Left renal pelvis (tissue), 4 donors: ENCODE data around the gene ZBTB47. TPM values are rescaled to one million over a fixed set of nuclear protein-coding genes. Genes with fewer than 3 reads are reported as not detected.

ENCODE experiments used
- DNase-seq, 4 donors: peaks; one replicate each; pipeline ENCODE4 v3.0.0-alpha.2; 2013; ENCODE audit warnings: low read depth in 4 of 4, low spot score in 3 of 4
- polyA plus RNA-seq, 4 donors: library from polyadenylated mRNA; unstranded; fragments of 120-200 nt; gene quantifications; one replicate each; pipeline ENCODE4 v1.2.1, GENCODE V29; 2013; ENCODE audit not compliant: insufficient read length in 4 of 4

ZBTB47 gene
- polyA plus RNA-seq, 4 donors, result 13.5 to 34.0 (median 15.4) TPM

DNA sequence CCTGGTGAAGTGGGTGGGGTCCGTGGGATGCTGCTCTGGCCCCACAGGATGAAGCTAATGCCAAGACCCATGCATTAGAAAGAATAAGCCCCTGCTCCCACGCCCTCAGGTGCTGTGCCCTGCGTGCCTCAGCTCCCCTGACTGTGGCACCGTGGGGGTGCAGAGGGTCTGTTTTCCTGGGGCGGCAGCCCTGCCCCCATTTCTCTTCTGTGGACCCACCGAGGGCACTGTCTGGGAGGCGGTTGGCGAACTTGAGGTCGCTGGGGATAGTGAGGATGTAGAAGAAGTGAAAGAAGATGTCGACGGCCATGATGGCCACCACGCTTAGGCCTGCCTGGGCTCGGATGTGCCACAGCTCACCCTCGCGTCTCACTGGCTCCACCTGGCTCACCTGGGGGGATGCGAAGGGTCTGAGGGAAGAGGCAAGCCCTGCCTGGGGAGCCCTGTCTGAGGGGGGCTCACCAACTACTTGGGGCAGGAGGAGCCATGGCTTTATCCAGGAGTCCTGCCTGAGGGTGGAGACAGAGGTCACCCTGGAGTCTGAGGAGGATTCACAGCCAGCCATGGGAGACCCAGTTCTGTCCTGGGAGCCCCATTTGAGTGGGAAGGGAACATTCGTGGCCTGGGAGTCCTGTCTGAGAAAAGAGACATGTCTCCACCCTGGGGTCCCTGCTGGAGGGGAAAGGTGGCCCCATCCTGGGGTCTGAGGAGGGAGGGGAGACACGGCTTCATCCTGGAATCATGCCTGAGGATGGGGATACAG lies 44.0 kb downstream of the ZBTB47 start:
- no peak for DNase-seq

DNA sequence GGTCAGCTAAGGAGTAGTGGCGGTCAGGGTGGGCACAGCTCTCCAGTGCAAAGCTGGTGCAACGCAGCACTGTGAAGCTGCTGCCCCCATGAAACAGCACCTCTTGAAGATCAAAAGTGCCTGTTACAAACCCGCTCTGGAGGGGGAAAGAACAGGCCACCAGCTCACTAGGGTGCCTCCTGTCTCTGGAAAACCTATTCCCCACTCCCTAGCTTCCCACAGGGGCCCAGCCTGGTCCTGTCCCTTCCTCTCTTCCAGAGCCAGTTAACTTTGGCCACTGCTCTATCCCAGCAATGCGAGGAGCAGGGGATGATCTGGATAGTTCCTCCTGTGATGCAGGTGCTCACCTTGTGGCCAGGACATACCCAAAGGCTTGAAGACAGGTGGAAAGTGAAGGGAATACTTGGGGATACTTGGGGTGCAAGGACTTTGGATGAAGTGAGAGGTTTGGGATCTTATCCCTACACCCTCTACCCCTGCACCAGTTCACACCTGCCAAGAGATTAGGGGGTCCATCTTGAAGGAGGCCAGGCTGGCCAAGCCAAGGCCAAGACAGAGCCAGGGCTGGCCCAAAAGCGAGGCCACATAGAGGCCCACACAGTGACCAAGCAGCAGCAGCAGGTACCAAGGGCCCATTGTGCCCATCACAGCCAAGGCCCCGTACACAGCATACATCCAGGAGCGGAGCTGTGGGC lies 44.9 kb downstream of the ZBTB47 start:
- no peak for DNase-seq

DNA sequence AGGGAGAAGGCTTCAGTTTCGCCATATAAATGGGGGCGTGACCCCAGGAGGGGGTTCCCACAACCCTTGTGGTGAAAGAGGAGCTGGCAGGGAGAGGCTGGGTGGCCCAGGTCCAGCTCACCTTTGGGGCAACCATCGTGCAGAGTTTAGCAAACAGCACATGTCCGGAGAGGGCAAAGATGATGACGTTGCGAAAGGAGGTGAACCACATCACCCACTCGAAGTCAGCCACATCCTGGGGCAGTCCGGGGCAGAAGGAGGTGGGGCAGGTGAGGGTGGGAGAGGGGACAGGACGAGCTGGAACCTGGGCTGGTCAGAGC lies 45.4 kb downstream of the ZBTB47 start:
- no peak for DNase-seq

DNA sequence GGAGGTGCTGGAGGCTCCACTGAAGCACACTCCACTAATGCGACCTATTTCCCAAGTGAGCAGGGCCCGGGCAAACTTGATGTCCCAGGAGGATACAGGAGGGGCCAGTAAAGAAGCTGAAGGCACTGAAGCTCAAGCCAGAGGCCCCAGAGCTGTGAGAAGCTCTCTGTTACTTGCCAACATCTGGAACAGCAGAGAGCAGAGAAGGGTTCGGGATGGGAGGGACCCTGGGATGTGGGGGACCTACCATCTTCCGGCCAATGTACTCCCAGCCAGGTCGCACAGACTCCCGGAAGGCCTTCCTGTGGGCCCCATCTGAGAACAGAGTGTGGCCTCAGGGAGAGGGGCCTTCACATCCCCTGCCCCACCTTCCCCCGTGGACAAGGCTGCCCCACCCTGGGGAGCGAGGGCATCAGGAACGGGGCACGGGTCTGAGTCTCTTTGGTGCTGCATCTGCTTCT lies 46.0 kb downstream of the ZBTB47 start:
- DNase-seq, result no peak

DNA sequence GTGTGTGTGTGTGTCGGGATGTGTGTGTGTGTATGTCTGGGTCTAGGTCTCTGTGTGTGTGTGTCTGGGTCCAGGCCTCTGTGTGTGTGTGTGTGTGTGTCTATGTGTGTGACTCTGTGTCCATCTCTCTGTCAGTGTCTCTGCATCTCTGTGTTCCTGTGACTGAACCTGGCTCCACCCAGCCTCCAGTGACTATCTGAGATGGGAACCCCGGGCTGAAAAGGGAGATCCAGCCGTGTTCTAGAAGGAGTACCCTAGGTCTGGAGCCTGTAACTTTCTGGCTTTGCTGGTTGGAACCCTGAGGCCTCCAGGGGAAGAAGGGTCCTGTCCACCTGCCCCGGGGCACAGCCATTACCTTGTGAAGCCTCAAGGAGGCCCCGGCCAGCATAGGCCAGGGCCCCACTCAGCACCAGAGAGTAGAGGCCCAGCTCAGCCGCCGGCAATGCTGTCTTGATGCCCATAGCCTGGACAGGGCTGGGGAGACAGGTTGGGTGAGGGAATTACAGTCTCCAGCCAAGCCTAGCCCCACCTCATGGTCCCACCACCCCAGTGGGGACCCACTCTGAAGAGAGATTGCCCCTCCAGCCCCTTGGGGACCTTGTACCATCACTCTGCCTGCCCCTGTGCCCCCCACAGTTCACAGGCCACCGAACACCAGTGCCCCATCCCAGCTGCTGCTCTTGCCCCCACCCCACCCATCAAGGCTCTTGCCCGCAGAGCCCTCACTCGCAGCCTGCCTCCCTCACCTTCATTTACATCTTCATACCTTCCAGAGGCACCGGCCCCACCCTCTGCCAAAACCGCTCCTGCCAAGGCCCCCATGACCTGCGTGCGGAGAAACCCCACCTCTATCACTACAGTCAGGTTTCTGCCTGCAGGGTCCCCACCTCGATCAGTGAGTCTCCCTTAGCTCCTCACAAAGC lies 47.1 kb downstream of the ZBTB47 start:
- DNase-seq, result no peak

DNA sequence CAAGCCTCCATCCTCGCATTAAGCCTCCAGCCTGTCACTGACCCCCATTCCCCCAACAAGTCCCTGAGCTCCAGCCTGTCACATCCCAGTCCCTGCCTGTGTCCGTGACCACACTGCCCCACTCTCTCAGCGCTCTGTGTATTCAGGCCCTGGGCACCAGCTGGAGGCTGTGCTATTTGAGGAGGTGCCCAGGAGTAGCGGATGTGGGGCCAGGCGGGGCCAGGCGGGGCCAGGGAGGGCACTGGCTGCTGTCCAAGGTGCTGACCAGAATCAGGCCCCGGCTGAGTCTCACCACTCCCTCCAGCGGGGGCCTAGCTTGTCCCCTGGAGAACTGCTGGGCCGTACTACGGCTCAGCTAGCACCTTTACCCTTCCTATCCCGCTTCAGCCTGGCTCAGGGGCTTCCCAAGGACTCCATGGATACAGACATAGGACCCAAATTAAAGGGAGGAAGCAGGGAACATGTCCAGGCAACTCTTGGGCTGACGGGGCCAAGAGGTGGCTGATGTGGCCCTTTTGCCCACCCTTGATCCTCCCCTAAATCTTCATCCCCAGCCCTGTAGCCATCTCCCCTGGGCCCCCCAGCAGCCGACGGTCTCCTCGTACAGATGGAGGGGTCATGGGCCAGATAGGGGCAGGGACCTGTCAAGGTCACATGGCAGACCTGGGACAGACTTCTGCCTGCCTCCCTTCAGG lies 48.0 kb downstream of the ZBTB47 start:
- peak in 3 of 4 donors; percentile 45 to 60 (median 46) for DNase-seq

DNA sequence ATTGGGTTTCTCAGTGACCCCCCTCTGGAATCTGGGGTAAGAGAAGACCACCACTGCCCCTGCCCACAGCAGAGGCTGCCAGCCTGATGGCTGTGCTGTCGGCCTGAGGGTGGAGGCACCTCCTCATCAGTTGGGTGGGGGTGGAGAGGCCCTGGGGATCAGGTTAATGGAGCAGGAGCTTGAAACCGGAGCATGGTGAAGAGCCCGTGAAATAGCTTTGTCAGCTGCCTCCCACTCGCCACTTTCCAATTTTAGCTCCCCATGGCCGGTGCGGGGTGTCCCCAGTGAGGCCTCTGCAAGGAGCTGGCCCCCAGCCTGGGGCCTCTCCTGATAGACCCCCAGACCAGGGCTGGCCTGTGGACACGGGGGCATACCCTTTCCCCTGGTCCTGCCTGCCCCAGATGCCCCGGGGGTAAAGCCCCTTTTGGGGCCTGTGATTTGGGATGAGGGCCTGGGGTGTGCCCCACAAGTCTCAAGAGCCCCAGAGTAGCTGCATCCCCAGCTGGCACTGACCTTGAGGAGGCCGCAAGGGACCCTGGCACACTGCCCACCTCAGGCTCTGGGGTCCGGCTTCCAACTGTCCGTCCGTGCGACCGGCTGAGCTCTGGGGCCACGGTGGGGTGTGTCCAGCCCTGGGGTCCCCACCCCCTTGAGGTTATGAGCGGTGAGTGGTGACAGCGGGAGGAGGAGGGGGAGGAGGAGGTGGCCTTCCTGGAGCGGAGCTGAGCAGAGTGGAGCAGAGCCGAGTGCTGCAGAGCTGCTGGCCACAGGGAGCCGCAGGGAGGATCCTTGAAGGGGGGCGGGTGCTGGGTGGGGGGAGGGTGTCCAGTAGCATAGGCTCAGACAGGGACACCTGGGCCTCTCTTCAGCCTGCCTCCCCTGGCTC lies 48.8 kb downstream of the ZBTB47 start, which contains the start of gene HHATL:
Gene HHATL (minus strand): TSS at position 733 of the 886 bp plus-strand sequence. CDS start 1,972 bp downstream, outside the sequence.
- no peak for DNase-seq

DNA sequence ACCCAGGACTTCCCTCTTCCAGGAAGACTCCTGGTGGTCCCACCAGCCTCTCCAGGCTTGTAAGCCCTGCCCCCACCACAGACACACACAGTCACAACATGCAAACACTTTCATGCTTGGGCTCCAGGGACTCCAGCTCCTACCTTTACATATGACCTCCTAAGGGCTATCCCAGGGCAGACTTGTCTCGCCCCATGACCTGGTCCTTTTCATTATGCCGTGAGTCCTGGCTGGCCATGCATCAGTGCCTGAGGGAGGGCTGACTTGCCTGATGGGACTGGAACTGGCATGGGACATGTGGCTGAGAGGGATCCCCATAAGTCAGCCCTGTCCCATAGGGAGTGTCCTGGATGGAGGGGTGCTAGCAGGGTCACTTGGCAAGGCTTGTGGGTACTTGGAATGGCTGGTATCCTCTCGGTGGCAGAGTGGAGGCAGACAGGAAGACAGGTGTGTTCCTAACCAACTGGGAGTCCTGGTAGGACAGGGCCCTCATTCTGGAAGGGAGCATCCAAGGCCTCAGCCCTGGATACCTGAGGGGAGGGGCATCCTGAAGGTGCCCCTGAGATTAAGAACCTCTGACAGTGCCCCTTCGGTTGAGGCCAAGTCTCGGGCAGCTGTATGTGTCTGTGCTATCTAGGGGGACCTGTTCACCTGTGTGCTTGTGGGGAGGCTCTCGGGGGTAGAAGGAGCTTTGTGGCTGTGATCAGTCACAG lies 49.6 kb downstream of the ZBTB47 start:
- no peak for DNase-seq

DNA sequence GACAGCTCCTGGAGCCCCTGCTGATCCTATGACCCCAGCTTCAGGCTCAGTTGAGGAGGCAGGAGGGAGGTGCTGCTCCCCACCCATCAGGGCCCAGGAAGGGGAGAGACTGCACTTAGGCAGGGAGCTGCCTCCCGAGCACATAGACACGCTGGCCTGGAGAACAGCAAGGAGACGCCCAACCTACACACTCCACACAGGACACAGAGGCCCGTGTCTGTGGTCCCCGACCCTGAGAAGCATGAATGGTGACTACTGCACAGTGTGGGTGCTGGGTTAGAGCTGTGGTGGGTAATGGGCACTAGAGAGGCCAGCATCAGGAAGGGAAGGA lies 50.2 kb downstream of the ZBTB47 start:
- DNase-seq, result no peak

DNA sequence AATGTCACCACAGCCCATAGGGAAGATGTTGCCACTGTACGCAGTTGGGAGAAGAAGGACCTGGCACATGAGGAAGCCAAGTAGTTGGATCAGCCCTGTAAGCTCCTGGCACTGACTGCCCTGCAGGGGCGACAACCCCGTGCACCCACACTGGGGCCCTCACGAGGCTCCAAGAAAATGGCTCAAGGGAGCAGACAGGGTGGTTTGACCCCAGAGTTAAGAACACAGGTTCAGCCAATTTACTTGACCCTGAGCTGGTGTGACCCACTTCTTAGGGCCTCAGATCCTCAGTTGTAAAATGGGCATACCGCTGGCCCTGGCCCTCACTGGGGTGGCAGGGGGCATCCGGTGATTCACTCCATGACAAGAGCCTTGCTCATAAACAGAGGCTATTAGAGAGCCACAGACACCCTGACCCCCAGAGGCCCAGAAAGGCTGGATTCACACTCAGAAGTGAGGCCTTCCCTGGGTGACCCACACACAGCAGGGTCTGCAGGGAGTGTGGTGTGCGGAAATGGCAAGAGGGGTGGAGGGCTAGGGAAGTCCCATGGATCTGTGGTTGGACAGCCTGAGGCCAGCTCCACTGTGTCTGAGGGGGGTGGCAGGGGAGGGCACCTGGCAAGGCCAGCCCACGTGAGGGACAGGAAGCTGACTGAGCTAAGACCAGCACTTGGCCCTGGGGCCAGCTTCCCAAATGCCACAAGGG lies 50.8 kb downstream of the ZBTB47 start:
- DNase-seq, result no peak

DNA sequence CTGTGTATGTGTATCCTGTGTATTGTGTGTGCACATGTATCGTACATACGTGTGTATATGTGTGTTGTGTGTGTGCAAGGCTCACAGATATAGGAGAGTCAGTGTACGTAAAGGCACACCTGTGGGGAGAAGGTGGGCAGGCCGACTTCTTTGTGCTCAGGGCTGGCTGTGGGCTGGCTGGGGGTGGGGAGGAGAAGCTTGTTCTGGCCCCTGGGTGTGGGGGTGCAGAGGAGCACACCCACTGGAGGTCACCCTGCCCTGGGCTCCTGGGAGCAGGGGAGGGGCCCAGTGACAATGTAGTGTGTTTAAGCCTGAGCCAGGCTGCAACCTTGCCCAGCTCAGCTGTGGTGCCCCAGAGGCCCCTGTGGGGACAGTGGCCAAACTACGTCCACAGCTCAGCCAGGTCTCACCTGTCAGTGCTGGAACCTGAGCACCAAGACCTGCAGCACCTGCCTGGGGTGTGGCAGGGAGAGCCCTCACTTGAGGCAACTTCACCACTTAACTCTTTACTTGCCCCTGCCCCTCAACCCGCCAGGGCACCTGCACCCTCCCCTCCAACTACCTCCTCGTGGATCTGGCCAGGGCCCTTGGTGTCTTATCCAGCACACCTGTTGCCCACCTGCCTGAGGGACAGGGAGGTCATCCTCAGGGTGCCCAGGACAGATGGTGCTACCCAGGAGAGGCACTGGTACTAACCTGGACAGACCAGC lies 51.7 kb downstream of the ZBTB47 start:
- DNase-seq, result no peak

DNA sequence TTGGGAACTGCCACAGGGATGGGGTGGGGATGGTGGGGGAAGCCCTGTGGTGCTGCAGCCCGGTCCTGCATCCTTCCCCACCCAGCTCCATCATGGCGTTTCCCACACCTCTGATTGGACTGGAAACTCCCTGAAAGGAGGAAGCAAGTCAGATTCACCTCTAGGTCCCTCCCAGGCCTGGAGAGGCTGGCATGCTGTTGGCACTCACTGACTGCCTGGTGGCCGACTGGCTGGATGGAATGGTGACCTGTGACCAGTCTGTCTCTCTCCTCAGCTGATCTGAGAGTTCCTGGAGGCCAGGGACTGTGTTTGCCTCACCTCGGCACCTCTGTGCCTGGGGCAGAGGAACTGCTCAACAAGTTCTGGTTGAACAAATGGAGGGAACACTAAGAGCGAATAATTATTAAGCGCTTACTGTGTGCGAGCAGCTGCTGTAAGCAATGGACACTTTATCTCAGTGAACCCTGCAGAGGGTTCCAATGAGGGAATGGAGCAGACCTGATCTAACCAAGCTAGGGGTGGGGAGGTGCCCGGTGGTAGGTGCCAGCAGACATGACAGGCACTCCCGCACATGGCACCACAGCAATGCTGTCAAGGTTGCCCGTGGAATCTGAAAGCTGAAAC lies 52.6 kb downstream of the ZBTB47 start:
- no peak for DNase-seq

DNA sequence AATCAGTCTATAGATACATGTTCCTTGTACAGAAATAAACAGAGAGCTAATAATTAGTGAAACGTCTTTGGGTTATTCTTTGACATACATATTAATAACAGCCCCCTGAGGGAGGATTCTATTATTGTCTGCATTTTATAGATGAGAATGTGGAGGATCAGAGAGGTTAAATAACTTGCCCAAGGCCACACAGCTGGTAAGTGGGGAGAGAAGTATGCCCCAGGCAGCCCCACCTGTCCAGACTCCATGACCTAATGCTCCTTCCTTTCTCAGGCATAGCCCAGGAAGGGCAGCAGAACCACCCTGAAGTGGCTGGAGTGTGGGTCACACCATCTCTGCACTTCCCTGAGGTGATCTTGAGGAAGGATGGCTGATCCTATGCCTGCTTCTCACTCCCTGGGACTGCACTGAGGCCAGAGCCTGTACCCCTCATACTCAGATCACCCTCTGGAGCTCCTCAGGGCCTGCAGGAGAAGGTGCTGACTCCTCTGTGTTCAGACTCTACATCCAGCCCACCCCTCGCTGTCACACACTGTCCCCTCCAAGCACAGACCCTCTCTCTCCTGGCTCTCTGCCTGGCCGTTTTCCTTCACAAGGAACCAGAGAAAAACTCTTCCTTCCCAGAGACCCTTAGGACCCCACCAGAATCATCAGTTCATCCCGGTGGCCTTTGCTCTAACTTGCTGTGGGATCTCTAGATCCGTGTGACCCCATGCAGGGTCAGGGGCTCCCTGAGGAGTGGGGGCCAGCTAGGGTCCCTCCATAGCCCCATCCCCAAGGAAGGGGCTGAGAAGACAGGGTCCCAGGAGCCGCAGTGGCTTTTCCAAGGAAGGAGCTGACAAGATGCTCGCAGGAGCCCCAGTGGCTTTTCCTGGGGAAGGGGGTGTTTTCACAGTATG lies 53.5 kb downstream of the ZBTB47 start:
- DNase-seq, result no peak

DNA sequence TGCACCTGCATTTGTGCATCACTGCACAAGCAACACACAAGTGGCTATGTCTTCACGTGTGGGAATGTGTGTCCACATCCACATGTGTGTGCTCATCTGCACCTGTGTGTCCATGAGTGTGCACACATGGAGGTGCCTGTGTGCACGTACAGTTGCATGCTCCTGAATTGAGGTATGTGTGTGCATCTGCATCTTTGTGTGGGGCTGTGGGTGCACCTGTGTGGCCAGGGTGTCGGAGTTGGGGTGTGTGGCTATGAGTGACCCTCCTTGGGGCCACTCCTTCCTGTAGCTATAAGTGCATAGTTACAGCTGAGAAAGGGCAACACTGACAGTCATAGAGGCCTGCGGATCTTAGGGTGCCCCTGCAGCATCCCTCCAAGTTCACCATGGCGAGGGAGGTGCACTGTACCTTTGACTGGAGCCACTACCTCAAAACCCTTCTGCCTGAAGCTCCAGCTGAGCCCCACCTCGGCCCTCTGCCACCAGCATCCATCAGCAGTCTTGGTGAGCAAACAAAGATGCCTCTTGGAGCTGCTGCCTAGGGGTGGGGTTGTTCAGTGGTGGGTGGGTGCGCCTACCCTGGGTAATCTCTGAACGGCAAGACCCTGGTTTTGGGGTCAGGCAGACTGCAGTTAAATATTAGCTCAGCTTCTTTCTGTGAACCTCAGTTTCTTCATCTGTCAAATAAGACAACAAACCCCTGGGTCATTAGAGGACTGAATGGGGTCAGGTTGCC lies 54.3 kb downstream of the ZBTB47 start:
- DNase-seq, result no peak

DNA sequence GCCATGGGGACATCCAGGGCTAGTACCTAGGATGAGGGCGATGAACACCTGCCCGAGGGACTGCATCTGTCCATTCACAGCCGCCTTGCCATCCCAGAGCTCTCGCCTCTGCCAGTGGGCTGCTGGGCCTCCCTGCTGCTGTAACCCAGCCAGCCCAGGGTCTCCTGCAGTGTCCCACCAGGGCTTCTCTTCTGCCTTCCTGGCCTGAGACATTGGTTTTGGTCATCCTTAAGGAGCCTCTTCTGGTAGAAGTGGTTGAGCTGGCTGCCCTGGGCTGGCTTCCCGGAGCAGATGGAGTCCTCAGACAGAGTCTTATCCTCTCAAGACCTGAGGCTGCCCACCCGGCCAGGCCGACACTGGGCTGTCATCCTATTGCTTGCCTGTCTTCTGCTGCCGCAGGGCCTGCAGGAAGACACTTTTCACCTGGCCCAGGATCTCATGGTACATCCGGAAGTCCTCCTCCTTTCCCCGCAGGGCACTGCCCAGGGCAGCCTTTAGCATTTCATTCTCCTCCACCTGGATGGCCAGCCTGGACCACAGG lies 55.2 kb downstream of the ZBTB47 start:
- no peak for DNase-seq
